ENCODE data around the gene RPL22.

GRCh38 chr1:6168947-6169586, 30.3 kb downstream of the RPL22 start:
- TF ChIP-seq CTCF (conservative IDR thresholded peaks at IDR 0.05; ENCODE audit: low read depth, low read length) (no peak), RFX5 (IDR thresholded peaks at IDR 0.05; ENCODE audit: low read depth, low read length) (no peak), MAFK (IDR thresholded peaks at IDR 0.05; ENCODE audit: low read depth, low read length) (no peak), POLR2A (IDR thresholded peaks at IDR 0.05; ENCODE audit: low read depth, low read length) (no peak), RAD21 (IDR thresholded peaks at IDR 0.05; ENCODE audit: low read length) (no peak), SMC3 (IDR thresholded peaks at IDR 0.05; ENCODE audit: low read depth, low read length) (no peak), CEBPB (IDR thresholded peaks at IDR 0.05; ENCODE audit: low read depth, low read length) (no peak), FOS (IDR thresholded peaks at IDR 0.05; ENCODE audit: low read depth, low read length) (no peak)

All from IMR-90 (cell line).